BE2C (cell line): ENCODE measurements around the gene HEATR3.

Source experiments
- DNase-seq: peaks from one replicate; pipeline ENCODE4 v3.0.0-alpha.2; 2020
- H3K27me3 ChIP-seq: fragments of 250-450 bp; sonication (Bioruptor Pico); 2 replicates; pipeline ENCODE4 v1.5.1; 2020; ENCODE audit warnings: mild to moderate bottlenecking
- H3K36me3 ChIP-seq: fragments of 250-450 bp; sonication (Bioruptor Pico); 2 replicates; pipeline ENCODE4 v1.5.1; 2020; ENCODE audit warnings: mild to moderate bottlenecking
- H3K4me1 ChIP-seq: fragments of 250-450 bp; sonication (Bioruptor Pico); 2 replicates; pipeline ENCODE4 v1.5.1; 2020
- H3K4me3 ChIP-seq: 2 replicates; pipeline ENCODE4 v1.5.1; 2011; ENCODE audit warnings: low read depth, low read length
- H3K9me3 ChIP-seq: fragments of 250-450 bp; sonication (Bioruptor Pico); 2 replicates; pipeline ENCODE4 v1.5.1; 2020
- CTCF ChIP-seq: IDR thresholded peaks from 2 replicates; pipeline ENCODE4 v1.5.1; 2012; ENCODE audit warnings: mild to moderate bottlenecking, low read depth, low read length

The HEATR3 gene

GRCh38 chr16:50024684-50025536, 40.9 kb upstream of the HEATR3 start, which contains the start of gene CNEP1R1:
TSS of gene CNEP1R1 (plus strand) at chr16:50025225. CDS start at chr16:50025316, 91 bp downstream.
- Histone ChIP-seq H3K27me3 (no peaks in the 10 kb centered on the region), H3K36me3 (peaks cover 6% of the 10 kb centered on the region; the same call in 1 of the 2 replicates), H3K4me1 (peaks cover 3% of the 10 kb centered on the region; the same call in 1 of the 2 replicates), H3K4me3 (peak within 1 kb of the TSS; percentile 64), H3K9me3 (no peaks in the 10 kb centered on the region)
- DNase-seq, result peak; percentile 95
- peak; percentile 99 for TF ChIP-seq CTCF

DNA sequence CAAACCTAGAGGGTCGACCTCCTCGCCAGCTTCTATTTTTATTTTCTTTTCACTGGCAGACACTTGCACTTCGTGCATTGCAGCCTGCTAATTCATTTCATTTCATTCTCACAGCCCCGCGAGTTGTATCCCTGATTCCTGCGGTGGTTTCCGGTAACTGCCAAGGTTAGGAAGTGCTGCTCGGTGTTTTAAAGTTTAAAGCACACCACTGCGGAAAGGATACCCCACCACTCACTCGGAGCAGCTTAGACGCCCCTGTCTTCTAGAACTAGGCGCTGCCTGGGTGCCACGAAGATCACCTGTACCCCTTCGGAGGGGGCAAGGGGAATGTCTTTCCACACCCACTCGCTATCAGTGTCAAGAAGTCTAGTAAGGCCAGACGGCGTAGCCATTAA, 40.2 kb upstream of the HEATR3 start:
- peaks cover 6% of the 10 kb centered on the region; the same call in 1 of the 2 replicates for H3K36me3 ChIP-seq
- H3K4me1 ChIP-seq, result peaks cover 3% of the 10 kb centered on the region; the same call in 1 of the 2 replicates
- peak overlapping the region; percentile 64 for H3K4me3 ChIP-seq
- DNase-seq, result no peak
- no peak for TF ChIP-seq CTCF
- no peaks in the 10 kb centered on the region for H3K27me3 ChIP-seq
- H3K9me3 ChIP-seq, result no peaks in the 10 kb centered on the region

DNA sequence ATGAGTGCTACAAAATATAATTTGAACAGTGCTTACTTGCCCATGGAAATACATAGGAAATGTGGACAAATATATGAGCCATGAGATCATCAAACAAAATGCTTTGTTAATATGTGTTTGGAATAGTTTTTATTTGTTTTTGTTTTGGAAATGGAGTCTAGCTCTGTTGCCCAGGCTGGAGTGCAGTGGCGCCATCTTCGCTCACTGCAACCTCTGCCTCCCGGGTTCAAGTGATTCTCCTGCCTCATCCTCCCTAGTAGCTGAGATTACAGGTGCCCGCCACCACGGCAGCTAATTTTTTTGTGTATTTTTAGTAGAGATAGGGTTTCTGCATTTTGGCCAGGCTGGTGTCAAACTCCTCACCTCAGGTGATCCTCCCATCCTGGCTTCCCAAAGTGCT, 37.9 kb upstream of the HEATR3 start:
- DNase-seq, result no peak
- H3K4me3 ChIP-seq, result no peak overlapping the region
- H3K9me3 ChIP-seq, result no peaks in the 10 kb centered on the region
- H3K4me1 ChIP-seq, result peaks cover 3% of the 10 kb centered on the region; the same call in 1 of the 2 replicates
- H3K27me3 ChIP-seq, result no peaks in the 10 kb centered on the region
- no peak for TF ChIP-seq CTCF
- peaks cover 12% of the 10 kb centered on the region for H3K36me3 ChIP-seq

DNA sequence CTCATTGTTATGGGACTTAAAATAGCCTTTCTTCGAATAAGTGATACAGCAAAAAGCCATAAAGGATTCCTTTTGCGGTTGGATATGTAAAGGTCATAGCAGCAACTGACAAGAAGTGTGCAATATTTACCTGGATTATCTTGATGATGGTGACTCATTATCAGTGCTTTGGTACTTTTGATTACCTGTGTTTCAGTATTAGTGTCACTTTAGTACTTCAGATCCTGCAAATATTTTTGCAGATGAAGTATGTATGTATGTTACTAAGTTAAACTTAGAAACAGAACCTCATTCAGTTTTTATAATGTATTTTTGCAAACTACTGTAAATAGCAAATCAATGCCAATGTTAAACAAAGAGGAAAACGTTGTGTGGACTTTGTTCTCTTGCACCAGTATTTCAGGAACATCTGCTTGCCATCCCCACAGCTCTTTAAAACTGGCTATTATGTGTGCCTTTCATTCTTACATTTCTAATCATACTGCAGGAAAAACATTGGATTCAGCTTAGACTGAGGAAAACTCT, 30.2 kb upstream of the HEATR3 start:
- Histone ChIP-seq H3K27me3 (no peaks in the 10 kb centered on the region), H3K9me3 (no peaks in the 10 kb centered on the region), H3K4me1 (no peaks in the 10 kb centered on the region), H3K36me3 (peaks cover 13% of the 10 kb centered on the region), H3K4me3 (no peak overlapping the region)
- no peak for TF ChIP-seq CTCF
- DNase-seq, result no peak

- Histone ChIP-seq H3K4me1 (no peaks in the 10 kb centered on the region), H3K36me3 (peaks cover 13% of the 10 kb centered on the region), H3K4me3 (no peak overlapping the region), H3K27me3 (no peaks in the 10 kb centered on the region), H3K9me3 (no peaks in the 10 kb centered on the region)
- DNase-seq, result no peak
- no peak for TF ChIP-seq CTCF
Measured at GRCh38 chr16:50036426-50036825, 29.3 kb upstream of the HEATR3 start.

- Histone ChIP-seq H3K36me3 (peaks cover 7% of the 10 kb centered on the region; the same call in 1 of the 2 replicates), H3K4me1 (no peaks in the 10 kb centered on the region), H3K27me3 (no peaks in the 10 kb centered on the region; the same call in 1 of the 2 replicates), H3K9me3 (no peaks in the 10 kb centered on the region), H3K4me3 (no peak overlapping the region)
- DNase-seq, result no peak
- TF ChIP-seq CTCF, result no peak
Measured at GRCh38 chr16:50037662-50038220, 28.0 kb upstream of the HEATR3 start.
